ENCODE data around the gene GGT1. TPM values are rescaled to one million over a fixed set of nuclear protein-coding genes. Genes with fewer than 3 reads are reported as not detected.
A peak's percentile ranks its signal among the peaks of the same experiment; 100 is the strongest.
"Not testable (repeated sequence)": the region's sequence is repeated elsewhere in the genome, so short reads cannot be mapped to it uniquely, and the experiment has no call there.

Gene GGT1
- total RNA-seq, 1 donor from 2014 or later, result 7.7 TPM

- not testable (repeated sequence) for H3K4me2 ChIP-seq; DNase-seq (ENCODE audit: low spot score); H3K27ac ChIP-seq; H3K36me3 ChIP-seq; H3K9me3 Mint-ChIP-seq; H3K4me1 ChIP-seq; H3K27me3 Mint-ChIP-seq (ENCODE audit: insufficient read depth, low read depth); H3K9me3 ChIP-seq (ENCODE audit: low read depth); H3K4me3 ChIP-seq; H3K79me2 ChIP-seq (ENCODE audit: low read depth); H3F3A ChIP-seq (ENCODE audit: low read depth); H3K9ac ChIP-seq; H3K4me1 Mint-ChIP-seq; H3K27ac Mint-ChIP-seq; H3K36me3 Mint-ChIP-seq; H3K4me3 Mint-ChIP-seq; H4K20me1 ChIP-seq (ENCODE audit: low read depth); H3K27me3 ChIP-seq
- peak; percentile 37 for TF ChIP-seq CTCF (IDR thresholded peaks at IDR 0.05)
- peak overlapping the region; percentile 50 for H2AFZ ChIP-seq (replicated peaks)
These were observed 47.9 kb downstream of the GGT1 start for GRCh38 chr22:24650884-24651283.

- not testable (repeated sequence) for H3K9ac ChIP-seq; H3K27ac Mint-ChIP-seq; H3K79me2 ChIP-seq (ENCODE audit: low read depth); H3F3A ChIP-seq (ENCODE audit: low read depth); H3K4me2 ChIP-seq; H3K4me1 Mint-ChIP-seq; H3K4me1 ChIP-seq; DNase-seq (ENCODE audit: low spot score); H3K9me3 ChIP-seq (ENCODE audit: low read depth); H3K36me3 Mint-ChIP-seq; H3K9me3 Mint-ChIP-seq; H3K4me3 Mint-ChIP-seq; H3K27ac ChIP-seq; H4K20me1 ChIP-seq (ENCODE audit: low read depth); H2AFZ ChIP-seq (replicated peaks); H3K36me3 ChIP-seq; H3K27me3 Mint-ChIP-seq (ENCODE audit: insufficient read depth, low read depth); H3K27me3 ChIP-seq; H3K4me3 ChIP-seq
These were observed 62.4 kb downstream of the GGT1 start for GRCh38 chr22:24665395-24665794.

DNA sequence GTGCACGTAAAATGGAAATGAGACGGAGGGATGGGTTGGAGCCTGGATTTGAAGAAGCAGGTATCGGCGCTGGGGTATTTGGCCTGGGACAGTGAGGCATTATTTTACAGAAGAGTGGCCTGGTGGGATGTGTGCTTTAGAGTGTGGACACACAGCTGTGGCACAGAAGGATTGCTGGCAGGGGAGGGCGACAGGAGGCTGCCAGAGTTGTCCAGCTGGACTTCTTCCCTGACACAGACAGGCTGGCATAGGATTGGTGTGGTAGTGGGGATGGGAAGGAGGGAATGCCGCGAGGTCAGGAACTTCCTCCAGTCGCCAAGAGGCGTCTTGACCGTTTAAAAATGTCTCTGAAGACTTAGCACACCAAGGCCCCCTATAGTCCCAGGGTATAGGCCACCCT lies 64.9 kb downstream of the GGT1 start:
- not testable (repeated sequence) for H2AFZ ChIP-seq (replicated peaks); H3K9me3 Mint-ChIP-seq; H3K79me2 ChIP-seq (ENCODE audit: low read depth); H3K27me3 ChIP-seq; DNase-seq (ENCODE audit: low spot score); H3K27me3 Mint-ChIP-seq (ENCODE audit: insufficient read depth, low read depth); H3F3A ChIP-seq (ENCODE audit: low read depth); H3K27ac Mint-ChIP-seq; H3K36me3 Mint-ChIP-seq; H3K4me2 ChIP-seq; H3K4me1 Mint-ChIP-seq; H3K27ac ChIP-seq; H3K9ac ChIP-seq; H3K9me3 ChIP-seq (ENCODE audit: low read depth); H4K20me1 ChIP-seq (ENCODE audit: low read depth); H3K36me3 ChIP-seq; H3K4me3 Mint-ChIP-seq; H3K4me1 ChIP-seq; H3K4me3 ChIP-seq

- not testable (repeated sequence) for H3K36me3 ChIP-seq; H3K79me2 ChIP-seq (ENCODE audit: low read depth); H3K36me3 Mint-ChIP-seq; H3K9ac ChIP-seq; H2AFZ ChIP-seq (replicated peaks); H3F3A ChIP-seq (ENCODE audit: low read depth); DNase-seq (ENCODE audit: low spot score); H3K27ac Mint-ChIP-seq; H3K4me2 ChIP-seq; H3K27me3 ChIP-seq; H3K4me1 Mint-ChIP-seq; H3K4me3 ChIP-seq; H3K9me3 ChIP-seq (ENCODE audit: low read depth); H3K27ac ChIP-seq; H3K4me1 ChIP-seq; H4K20me1 ChIP-seq (ENCODE audit: low read depth); H3K9me3 Mint-ChIP-seq; H3K27me3 Mint-ChIP-seq (ENCODE audit: insufficient read depth, low read depth); H3K4me3 Mint-ChIP-seq
These were observed 69.5 kb downstream of the GGT1 start for GRCh38 chr22:24672532-24672931.

Other genes starting within 250 kb of the GGT1 start
- 0.51 and 5.8 TPM in 2 replicates for gene ADORA2A, start 175.6 kb upstream of the GGT1 start, total RNA-seq (ENCODE audit: low replicate concordance)
- gene UPB1, start 107.9 kb upstream of the GGT1 start, total RNA-seq (ENCODE audit: low replicate concordance), result 0.12 and 0.17 TPM in 2 replicates
- 31.0 and 62.3 TPM in 2 replicates for gene GUCD1, start 48.1 kb upstream of the GGT1 start, total RNA-seq (ENCODE audit: low replicate concordance)
- 195 and 302 TPM in 2 replicates for gene SNRPD3, start 47.2 kb upstream of the GGT1 start, total RNA-seq (ENCODE audit: low replicate concordance)
- gene LRRC75B, start 10.1 kb upstream of the GGT1 start, total RNA-seq (ENCODE audit: low replicate concordance), result 8.2 and 19.0 TPM in 2 replicates
- gene PIWIL3, start 171.5 kb downstream of the GGT1 start, total RNA-seq (ENCODE audit: low replicate concordance), result not detected in 2 replicates
- 1.1 and 1.8 TPM in 2 replicates for gene SGSM1, start 203.0 kb downstream of the GGT1 start, total RNA-seq (ENCODE audit: low replicate concordance)